Thymus (tissue), 14 donors: ENCODE measurements around the gene RGS7. TPM values are rescaled to one million over a fixed set of nuclear protein-coding genes. Genes with fewer than 3 reads are reported as not detected.

Experiments used
- DNase-seq, 9 donors: peaks; one replicate each; pipeline ENCODE4 v3.0.0-alpha.2; 2013; ENCODE audit warnings: low spot score in 9 of 9, low read depth in 6 of 9, missing footprints in 1 of 9
- H3K27ac ChIP-seq, 2 donors: one replicate each; pipeline ENCODE4 v1.5.1; 2013; ENCODE audit warnings: control low read depth in 1 of 2, low read depth in 1 of 2, low read length in 1 of 2, mild to moderate bottlenecking in 1 of 2, moderate library complexity in 1 of 2
- H3K27me3 ChIP-seq, 2 donors: one replicate each; pipeline ENCODE4 v1.5.1; 2013; ENCODE audit warnings: low read length in 1 of 2; ENCODE audit not compliant: control insufficient read depth in 2 of 2, insufficient read depth in 1 of 2
- H3K36me3 ChIP-seq, 2 donors: one replicate each; pipeline ENCODE4 v1.5.1; 2013; ENCODE audit warnings: low read length in 1 of 2, mild to moderate bottlenecking in 1 of 2, moderate library complexity in 1 of 2; ENCODE audit not compliant: control insufficient read depth in 2 of 2, insufficient read depth in 2 of 2
- H3K4me1 ChIP-seq, 2 donors: one replicate each; pipeline ENCODE4 v1.5.1; 2013; ENCODE audit warnings: low read length in 2 of 2; ENCODE audit not compliant: control insufficient read depth in 2 of 2, insufficient read depth in 2 of 2
- H3K4me3 ChIP-seq, 2 donors: one replicate each; pipeline ENCODE4 v1.5.1; 2013; ENCODE audit warnings: low read length in 2 of 2, control low read depth in 1 of 2, mild to moderate bottlenecking in 1 of 2
- H3K9me3 ChIP-seq, 2 donors: one replicate each; pipeline ENCODE4 v1.5.1; 2013; ENCODE audit warnings: low read length in 1 of 2, mild to moderate bottlenecking in 1 of 2; ENCODE audit not compliant: control insufficient read depth in 2 of 2, insufficient read depth in 1 of 2
- WGBS: extraction: QIAGEN DNeasy Blood & Tissue Kit; methylation state at CpG from one replicate; pipeline ENCODE4 v1.1.7; 2013; 5-methylcytosine and 5-hydroxymethylcytosine counted together
- long read RNA-seq, 10 donors: transcript quantifications; one replicate each; lab custom pipeline, GENCODE V29; 2026
- polyA plus RNA-seq: library from polyadenylated mRNA; stranded (reverse); fragments of 200-250 nt; gene quantifications from one replicate; pipeline ENCODE4 v1.2.3, GENCODE V29; 2013
- total RNA-seq: library from RNA; stranded (reverse); fragments of 120-200 nt; gene quantifications from one replicate; pipeline ENCODE4 v1.2.4, GENCODE V29; 2013
- donor health status: healthy.

Gene RGS7
- total RNA-seq (0.05 TPM), polyA plus RNA-seq (0.07 TPM)
- long read RNA-seq, donor 1: 0 reads
- long read RNA-seq, donor 2: 0 reads
- long read RNA-seq, donor 3: 0 reads
- long read RNA-seq, donor 4: 0 reads
- long read RNA-seq, donor 5: 0 reads
- long read RNA-seq, donor 6: 0 reads
- long read RNA-seq, donor 7: 0 reads
- long read RNA-seq, donor 8: 0 reads
- long read RNA-seq, donor 9: 0 reads
- long read RNA-seq, donor 10: 0 reads

DNA sequence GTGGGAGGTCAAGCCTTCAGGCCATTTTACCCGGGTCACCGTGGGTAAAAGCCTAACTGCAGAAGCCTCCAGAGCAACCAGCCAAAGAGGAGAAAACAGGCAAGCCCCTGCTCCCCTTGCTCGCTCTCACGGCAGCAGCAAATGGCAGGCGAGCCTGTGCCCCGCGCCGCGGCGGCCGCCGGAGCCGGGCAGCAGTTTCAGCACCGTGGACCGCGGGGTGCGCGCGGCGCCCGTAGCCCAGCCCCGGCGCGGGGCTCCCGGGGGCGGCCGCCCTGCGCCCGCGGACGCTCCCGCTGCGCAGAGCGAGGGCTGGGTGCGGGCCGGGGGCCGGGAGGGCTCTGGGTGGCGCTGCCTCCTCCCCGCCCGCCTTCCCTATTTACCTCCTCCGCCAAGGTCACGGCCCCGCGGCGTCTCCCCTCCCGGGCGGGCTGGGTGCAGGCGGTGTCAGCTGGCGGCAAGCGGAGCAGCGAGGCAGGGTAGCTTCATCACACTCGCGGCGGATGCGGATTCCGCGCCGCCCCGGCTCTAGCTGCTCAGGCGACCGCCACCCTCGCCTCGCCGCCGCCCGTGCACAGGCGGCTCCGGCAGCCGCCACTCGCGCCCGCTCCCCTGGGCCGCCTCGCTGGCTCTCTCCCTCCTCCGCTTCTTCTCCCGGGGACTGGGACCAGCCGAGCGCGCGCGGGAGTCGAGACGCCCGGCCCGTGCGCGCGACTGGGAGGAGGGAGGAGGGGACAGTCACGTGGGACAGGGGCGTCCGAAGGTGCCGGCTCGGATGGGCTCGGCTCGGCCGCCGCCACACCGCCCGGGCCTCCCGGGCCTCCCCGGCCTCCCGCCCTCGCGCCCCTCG lies at the start of gene RGS7:
Gene RGS7 (minus strand): TSS at position 687 of the 847 bp plus-strand sequence.
- H3K9me3 ChIP-seq: no peaks in the 10 kb centered on the region
- peak in 2 of 9 donors; percentile 2 to 5 for DNase-seq
- no peaks in the 10 kb centered on the region for H3K36me3 ChIP-seq
- no peaks in the 10 kb centered on the region for H3K4me1 ChIP-seq
- H3K27ac ChIP-seq: no peak within 1 kb of the TSS
- peak within 1 kb of the TSS in 1 of 2 donors; percentile 24 for H3K4me3 ChIP-seq
- under 1% methylated on average over 105 of the region's 105 CpGs for WGBS
- peaks cover 30 to 36% of the 10 kb centered on the region in 2 donors for H3K27me3 ChIP-seq

DNA sequence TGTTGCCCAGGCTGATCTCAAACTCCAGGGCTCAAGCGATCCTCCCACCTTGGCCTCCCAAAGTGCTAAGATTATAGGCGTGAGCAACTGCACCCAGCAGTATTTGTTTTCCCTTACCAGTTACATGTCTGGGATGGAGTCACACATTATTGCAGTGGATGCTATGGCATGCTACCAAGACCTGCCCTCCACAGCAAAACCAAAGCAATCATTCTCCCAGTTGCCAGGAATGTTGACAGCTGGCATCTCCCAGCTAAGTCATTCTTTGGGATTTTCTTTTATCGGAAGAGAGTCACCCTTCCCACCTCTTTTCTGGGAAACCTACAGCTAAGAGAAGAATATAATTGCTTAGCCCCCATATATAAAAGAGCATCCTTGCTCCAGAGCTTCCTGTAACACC lies 49.4 kb upstream of the RGS7 start:
- no peak overlapping the region for H3K4me3 ChIP-seq
- whole genome bisulfite sequencing: 99% methylated on average over 3 of the region's 3 CpGs
- H3K9me3 ChIP-seq: no peaks in the 10 kb centered on the region
- no peak overlapping the region for H3K27ac ChIP-seq
- DNase-seq: no peak
- H3K36me3 ChIP-seq: no peaks in the 10 kb centered on the region
- no peaks in the 10 kb centered on the region for H3K27me3 ChIP-seq
- H3K4me1 ChIP-seq: no peaks in the 10 kb centered on the region

DNA sequence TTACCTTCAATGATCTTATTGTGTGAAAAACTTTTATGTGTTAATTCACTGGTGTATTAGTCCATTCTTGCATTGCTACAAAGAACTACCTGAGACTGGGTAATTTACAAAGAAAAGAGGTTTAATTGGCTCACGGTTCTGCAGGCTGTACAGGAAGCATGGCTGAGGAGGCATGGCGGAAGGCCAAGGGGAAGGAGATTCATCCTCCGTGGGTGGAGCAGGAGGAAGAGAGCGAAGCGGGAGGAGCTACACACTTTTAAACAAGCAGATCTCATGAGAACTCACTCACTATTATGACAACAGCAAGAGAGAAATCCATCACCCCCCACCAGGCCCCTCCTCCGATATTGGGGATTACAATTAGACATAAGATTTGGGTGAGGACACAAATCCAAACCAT lies 44.2 kb upstream of the RGS7 start:
- 83% methylated on average over 6 of the region's 6 CpGs for WGBS
- H3K4me1 ChIP-seq: no peaks in the 10 kb centered on the region
- no peaks in the 10 kb centered on the region for H3K27me3 ChIP-seq
- no peaks in the 10 kb centered on the region for H3K9me3 ChIP-seq
- no peak overlapping the region for H3K27ac ChIP-seq
- no peak overlapping the region for H3K4me3 ChIP-seq
- no peak for DNase-seq
- no peaks in the 10 kb centered on the region for H3K36me3 ChIP-seq

DNA sequence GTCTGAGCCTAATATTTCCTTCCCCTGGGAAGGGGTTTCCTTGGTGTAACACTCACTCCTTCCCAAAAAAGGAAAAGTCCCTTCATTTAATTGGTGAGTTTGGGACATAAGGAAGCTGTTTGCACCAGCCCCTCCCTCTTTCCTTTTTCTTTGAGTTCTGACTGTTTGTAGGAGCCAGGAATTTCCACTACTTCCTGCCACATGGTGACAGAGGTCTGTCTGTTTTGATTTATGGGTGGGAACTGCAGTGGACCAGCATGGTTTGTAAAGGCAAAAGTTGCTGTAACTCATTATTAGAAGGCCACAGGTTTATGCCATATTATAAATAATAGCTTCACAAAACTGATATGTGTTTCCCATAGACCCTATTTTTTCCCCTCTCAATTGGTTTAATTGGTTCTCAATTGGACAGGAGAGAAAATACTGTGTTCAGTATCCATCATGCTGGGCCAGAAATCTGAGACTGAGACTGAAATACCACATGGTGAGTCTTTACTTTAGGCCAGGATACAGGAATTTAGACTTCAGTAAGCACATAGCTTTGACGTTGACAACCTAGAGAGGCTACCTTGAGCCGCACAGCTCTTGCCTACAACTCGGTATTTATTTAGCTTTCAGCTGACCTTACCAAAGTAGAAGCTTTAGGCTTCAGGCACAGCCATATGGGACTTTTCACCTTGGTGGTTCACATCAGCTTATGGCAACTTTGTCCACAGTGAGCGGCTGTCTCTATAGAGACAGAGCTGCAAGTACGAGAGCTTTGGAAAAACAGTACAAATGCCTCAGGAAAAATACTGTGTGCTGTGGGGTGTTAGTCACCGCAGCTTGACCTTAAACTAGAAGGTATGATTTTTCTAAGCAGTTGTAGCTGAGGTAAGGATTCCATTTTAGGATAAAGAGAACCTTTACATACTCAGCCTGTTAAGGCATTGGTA lies 40.0 kb upstream of the RGS7 start:
- Histone ChIP-seq H3K4me1 (no peaks in the 10 kb centered on the region), H3K4me3 (no peak overlapping the region), H3K9me3 (no peaks in the 10 kb centered on the region), H3K27me3 (no peaks in the 10 kb centered on the region), H3K36me3 (no peaks in the 10 kb centered on the region), H3K27ac (no peak overlapping the region)
- DNase-seq: no peak
- WGBS: 88% methylated on average over 6 of the region's 6 CpGs

DNA sequence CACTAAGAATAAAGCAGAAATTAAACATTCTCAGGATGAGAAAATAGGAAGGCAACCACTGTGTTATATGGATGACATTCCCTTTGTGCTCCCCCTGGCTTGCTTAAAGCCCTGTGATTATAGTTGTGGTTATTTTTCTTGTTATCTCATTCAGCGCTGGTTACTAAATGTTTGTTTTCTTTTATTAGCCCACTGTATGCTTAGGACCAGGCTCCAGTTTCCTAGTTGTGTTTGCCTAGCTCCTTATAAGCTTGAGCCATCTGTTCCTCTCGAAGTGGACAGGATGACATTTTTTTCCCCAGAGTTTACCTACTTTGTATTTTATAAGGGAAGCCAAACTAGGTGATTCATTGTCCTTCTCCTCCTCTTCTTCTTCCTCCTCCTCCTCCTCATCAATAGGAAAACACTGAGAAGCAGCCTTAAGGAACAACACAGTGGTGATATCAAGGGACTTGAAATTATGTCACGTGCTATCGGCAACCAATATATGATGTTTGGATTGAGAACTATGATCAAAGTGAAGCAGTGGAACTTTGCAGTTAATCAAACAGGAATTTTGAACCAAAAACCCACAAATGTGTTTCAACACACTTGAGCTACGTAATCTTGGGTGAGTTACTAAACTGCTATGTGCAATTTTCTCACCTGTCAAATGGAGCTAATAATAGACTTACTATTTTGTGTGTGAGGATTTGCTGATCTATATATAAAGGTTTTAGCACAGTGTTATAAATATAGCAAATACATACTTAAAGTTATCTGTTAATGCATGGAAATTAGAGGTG lies 35.1 kb upstream of the RGS7 start:
- H3K36me3 ChIP-seq: no peaks in the 10 kb centered on the region
- no peaks in the 10 kb centered on the region for H3K4me1 ChIP-seq
- WGBS: 61% methylated on average over 5 of the region's 5 CpGs
- H3K9me3 ChIP-seq: no peaks in the 10 kb centered on the region
- no peak overlapping the region for H3K27ac ChIP-seq
- DNase-seq: no peak
- H3K27me3 ChIP-seq: no peaks in the 10 kb centered on the region
- H3K4me3 ChIP-seq: no peak overlapping the region

DNA sequence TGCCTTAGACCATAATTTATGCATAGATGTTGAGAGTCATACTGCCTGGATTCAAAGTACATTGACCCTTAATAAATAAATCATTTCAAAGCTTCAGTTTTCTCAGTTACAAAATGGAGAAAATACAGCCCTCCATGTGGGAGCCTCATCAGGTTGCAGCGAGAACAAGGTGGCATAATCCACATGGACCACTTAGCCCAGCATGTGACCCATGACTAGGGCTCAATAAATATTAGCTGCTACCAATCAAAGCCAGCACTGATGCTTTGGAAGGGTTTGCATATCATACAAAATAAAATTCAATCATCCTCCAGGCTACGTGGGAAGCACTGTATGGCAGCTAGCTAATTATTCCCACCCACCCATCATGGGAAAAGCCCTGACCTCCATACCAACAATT lies 33.5 kb upstream of the RGS7 start:
- 89% methylated on average over 2 of the region's 2 CpGs for WGBS
- Histone ChIP-seq H3K4me1 (no peaks in the 10 kb centered on the region), H3K36me3 (no peaks in the 10 kb centered on the region), H3K9me3 (no peaks in the 10 kb centered on the region), H3K27me3 (no peaks in the 10 kb centered on the region), H3K27ac (no peak overlapping the region), H3K4me3 (no peak overlapping the region)
- no peak for DNase-seq

DNA sequence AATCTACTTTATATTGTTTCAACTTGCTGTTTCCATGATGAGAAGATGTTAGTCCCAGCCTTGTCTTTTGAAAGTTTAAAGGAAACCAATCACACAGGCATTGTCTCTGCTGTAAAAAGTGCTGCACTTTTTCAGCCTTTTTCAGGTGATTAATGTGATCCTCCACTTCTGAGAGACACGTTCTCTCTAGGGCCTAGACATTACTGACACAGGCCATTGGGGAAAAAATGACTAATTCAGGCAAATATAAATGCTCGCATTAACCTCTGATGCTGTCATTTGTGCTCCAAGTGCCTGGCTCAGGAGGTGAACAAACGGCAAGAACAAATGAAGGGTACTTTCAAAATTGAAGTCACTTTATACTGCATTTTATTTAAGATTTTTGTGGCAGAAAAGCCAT lies 32.4 kb upstream of the RGS7 start:
- Histone ChIP-seq H3K4me3 (no peak overlapping the region), H3K9me3 (no peaks in the 10 kb centered on the region), H3K4me1 (no peaks in the 10 kb centered on the region), H3K27me3 (no peaks in the 10 kb centered on the region), H3K27ac (no peak overlapping the region), H3K36me3 (no peaks in the 10 kb centered on the region)
- 85% methylated on average over 3 of the region's 3 CpGs for WGBS
- no peak for DNase-seq

DNA sequence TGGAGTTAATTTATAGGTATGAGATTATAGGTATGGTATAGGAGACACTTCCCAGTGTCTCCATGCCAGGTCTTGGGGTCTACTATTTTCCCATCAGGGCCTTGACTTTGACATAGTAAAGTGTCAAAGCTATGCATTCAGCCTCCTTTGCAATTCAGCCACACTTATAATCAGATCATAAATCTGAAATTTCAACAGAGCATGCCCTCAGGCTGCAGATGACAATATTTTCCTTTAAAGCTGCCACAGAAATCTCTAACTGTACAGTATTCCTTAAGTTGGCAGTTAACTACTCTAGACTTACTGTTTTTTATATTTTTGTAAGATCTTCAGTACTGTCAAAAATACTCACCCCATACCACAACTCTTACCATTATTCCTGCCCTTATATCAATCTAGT lies 30.2 kb upstream of the RGS7 start:
- no peak for DNase-seq
- Histone ChIP-seq H3K9me3 (no peaks in the 10 kb centered on the region), H3K4me1 (no peaks in the 10 kb centered on the region), H3K4me3 (no peak overlapping the region), H3K36me3 (no peaks in the 10 kb centered on the region), H3K27ac (no peak overlapping the region), H3K27me3 (no peaks in the 10 kb centered on the region)
